ENCODE results near the gene COL20A1. TPM values are rescaled to one million over a fixed set of nuclear protein-coding genes. Genes with fewer than 3 reads are reported as not detected.

The COL20A1 gene
- total RNA-seq, 1 donor from 2014 or later = not detected

DNA sequence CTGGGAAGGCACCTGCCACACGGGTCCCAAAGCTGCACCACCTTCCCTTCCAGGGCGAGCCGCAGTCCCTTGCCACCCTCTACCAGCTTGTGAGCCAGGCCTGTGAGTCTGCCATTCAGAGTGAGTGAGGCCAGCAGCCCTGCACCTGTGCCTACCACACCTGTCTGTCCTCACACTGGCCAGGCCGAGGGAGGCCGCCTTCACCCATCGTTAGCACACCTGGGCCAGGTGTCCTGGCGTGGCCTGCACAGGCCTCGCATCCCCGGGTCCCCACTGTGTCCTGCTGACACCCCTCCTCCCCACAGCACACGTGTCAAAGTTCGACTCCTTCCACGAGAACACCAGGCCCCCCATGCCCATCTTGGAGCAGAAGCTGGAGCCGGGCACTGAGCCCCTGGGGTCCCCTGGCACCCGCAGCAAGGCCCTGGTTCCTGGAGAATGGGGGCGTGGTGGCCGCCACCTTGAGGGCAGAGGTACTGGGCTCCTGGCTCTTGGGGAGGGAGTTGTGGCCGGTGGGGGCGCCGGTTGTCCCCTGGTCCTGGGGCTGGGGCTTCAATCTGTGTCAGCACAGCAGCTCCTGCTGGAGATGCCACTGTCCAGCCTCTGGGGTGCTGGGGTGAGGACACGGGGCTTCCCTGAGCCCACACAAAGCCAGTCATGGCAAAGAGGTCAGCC is 35.2 kb downstream of the COL20A1 start:
- no peak overlapping the region for H3K27ac ChIP-seq (replicated peaks)
- peak; percentile 7 for DNase-seq
- peaks cover 12% of the 10 kb centered on the region for H3K9me3 ChIP-seq (replicated peaks)
- H3K4me1 ChIP-seq = no peaks in the 10 kb centered on the region
- H3K27me3 ChIP-seq (ENCODE audit: low read depth) = peaks cover 70% of the 10 kb centered on the region
- TF ChIP-seq, protein P1, sequence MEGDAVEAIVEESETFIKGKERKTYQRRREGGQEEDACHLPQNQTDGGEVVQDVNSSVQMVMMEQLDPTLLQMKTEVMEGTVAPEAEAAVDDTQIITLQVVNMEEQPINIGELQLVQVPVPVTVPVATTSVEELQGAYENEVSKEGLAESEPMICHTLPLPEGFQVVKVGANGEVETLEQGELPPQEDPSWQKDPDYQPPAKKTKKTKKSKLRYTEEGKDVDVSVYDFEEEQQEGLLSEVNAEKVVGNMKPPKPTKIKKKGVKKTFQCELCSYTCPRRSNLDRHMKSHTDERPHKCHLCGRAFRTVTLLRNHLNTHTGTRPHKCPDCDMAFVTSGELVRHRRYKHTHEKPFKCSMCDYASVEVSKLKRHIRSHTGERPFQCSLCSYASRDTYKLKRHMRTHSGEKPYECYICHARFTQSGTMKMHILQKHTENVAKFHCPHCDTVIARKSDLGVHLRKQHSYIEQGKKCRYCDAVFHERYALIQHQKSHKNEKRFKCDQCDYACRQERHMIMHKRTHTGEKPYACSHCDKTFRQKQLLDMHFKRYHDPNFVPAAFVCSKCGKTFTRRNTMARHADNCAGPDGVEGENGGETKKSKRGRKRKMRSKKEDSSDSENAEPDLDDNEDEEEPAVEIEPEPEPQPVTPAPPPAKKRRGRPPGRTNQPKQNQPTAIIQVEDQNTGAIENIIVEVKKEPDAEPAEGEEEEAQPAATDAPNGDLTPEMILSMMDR (IDR thresholded peaks at IDR 0.05; ENCODE audit: borderline replicate concordance) = no peak
- H3K4me3 ChIP-seq = no peak overlapping the region
- H3K36me3 ChIP-seq = no peaks in the 10 kb centered on the region
- intact Hi-C loops (cut with micrococcal nuclease) = no loop called here

DNA sequence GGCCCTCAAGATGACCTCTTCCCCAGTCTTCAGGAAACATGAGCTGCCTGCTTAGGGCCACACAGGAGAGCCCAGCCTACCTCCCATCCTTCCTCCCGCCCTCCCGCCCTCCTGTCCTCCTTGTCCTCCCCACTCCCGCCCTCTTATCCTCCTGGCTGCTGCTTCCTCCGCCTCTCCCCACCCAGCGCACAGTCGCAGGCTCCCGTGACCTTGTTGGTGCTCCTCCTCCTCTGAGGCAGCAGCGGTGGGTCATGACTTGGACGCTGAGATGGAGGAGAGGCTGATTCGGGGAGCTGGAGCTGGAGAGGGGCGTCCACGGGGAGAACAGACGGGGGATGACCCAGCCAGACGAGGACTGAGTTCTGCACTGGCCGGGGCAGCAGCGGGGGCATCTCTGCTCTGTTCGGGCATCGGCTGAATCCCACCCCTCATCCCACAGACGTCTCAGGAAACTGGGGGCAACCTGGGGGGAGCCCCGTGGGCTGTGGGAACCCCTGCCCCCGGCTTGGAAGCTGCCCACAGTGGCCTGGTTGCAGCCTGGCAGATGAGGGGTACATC is 35.8 kb downstream of the COL20A1 start:
- intact Hi-C loops (cut with micrococcal nuclease) = no loop called here
- H3K27ac ChIP-seq (replicated peaks) = no peak overlapping the region
- H3K27me3 ChIP-seq (ENCODE audit: low read depth) = peaks cover 70% of the 10 kb centered on the region
- H3K4me1 ChIP-seq = no peaks in the 10 kb centered on the region
- peaks cover 12% of the 10 kb centered on the region for H3K9me3 ChIP-seq (replicated peaks)
- H3K36me3 ChIP-seq = no peaks in the 10 kb centered on the region
- peak; percentile 10 for DNase-seq
- TF ChIP-seq, protein P1 (IDR thresholded peaks at IDR 0.05; ENCODE audit: borderline replicate concordance) = no peak
- no peak overlapping the region for H3K4me3 ChIP-seq

DNA sequence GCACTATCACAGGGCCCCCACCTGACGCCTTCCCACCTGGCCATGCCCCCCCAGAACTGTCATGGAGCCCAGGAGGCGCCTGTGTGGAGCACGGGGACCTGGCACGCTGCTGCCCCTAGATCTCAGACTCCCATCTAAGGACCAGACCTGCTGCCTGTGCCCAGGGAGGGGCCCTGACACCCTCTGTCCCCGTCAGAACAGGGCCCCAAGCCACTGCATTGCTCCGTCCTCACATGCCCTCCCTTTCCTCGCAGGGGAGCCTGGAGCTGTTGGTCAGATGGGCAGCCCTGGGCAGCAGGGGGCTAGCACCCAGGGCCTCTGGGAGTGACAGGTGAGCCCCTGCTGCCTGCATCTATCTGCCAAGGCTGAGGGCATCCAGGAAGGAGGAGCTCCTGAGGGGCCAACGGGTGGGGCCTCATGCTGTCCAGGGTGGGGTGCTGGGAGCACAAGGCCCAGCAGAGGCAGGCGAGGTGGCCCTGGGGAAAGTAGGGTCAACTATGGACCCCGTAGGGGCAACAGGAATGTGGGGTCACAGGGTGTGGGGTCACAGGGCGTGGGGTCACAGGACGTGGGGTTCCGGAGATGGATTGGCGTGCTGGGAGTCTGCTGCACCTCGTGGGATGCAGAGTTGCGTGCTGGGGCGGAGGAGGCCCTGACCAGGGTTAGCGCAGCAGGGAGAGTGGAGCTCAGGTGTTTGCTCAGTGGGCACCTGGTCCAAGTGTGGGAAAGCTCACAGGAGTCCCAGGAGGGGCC is 36.5 kb downstream of the COL20A1 start:
- H3K4me3 ChIP-seq = no peak overlapping the region
- peaks cover 12% of the 10 kb centered on the region for H3K9me3 ChIP-seq (replicated peaks)
- intact Hi-C loops (cut with micrococcal nuclease) = no loop called here
- TF ChIP-seq, protein P1 (IDR thresholded peaks at IDR 0.05; ENCODE audit: borderline replicate concordance) = no peak
- no peaks in the 10 kb centered on the region for H3K36me3 ChIP-seq
- H3K27ac ChIP-seq (replicated peaks) = no peak overlapping the region
- H3K4me1 ChIP-seq = no peaks in the 10 kb centered on the region
- H3K27me3 ChIP-seq (ENCODE audit: low read depth) = peaks cover 70% of the 10 kb centered on the region
- peak; percentile 11 for DNase-seq

DNA sequence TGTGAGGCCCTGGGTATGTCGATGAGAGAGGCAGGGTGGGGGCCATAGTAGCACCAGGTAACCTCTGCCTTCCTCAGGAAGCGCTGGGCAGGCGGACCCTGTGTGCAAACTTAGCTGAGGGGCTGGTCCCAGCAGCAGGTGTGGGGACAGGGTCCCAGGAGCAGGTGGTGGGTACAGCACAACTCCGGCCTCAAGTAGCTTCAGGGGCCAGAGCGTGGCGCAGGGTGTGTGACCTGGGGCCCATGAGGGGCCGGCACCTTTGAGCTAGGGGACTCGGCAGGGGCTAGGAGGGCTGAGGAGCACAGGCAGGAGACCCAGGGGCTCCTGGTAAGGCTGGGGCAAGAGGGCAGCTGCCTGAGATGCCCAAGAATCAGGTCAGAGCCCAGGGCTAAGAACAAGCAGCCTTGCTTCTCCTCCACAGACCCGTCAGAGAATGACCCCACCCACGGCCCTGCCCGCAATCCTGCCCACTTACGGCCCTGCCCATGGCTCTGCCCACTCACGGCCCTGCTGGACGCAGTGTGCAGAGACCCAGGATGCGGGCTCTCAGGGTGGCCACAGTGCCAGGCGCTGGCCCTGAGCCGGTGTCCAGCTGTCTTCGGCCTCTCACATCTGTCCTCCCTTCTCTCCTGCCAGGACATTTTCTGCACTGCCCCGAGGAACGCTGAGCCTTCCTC is 37.2 kb downstream of the COL20A1 start:
- TF ChIP-seq, protein P1 (IDR thresholded peaks at IDR 0.05; ENCODE audit: borderline replicate concordance) = no peak
- no peak overlapping the region for H3K27ac ChIP-seq (replicated peaks)

DNA sequence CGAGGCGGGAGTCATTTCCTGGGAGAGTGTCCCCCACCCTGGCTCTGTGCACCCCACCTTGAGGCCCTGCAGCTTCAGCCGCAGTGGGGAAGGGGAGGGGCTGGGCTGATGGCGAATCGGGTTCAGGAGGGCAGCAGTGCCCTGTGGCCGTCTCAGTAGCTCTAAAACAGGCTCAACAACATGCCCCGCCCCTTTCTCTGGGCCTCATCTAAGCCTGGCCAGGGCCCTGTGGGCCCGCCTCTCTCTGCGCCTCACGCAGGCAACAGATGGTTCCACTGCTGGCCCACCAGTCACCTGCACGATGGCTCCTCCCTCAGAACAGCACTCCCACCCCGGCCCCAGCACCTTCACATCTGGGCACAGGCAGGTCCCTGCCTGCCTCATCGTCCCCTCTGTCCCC is 38.0 kb downstream of the COL20A1 start:
- intact Hi-C loops (cut with micrococcal nuclease) = no loop called here
- H3K4me1 ChIP-seq = no peaks in the 10 kb centered on the region
- peaks cover 12% of the 10 kb centered on the region for H3K9me3 ChIP-seq (replicated peaks)
- peaks cover 68% of the 10 kb centered on the region for H3K27me3 ChIP-seq (ENCODE audit: low read depth)
- peak; percentile 9 for DNase-seq
- no peak overlapping the region for H3K27ac ChIP-seq (replicated peaks)
- no peak overlapping the region for H3K4me3 ChIP-seq
- no peaks in the 10 kb centered on the region for H3K36me3 ChIP-seq
- TF ChIP-seq, protein P1 (IDR thresholded peaks at IDR 0.05; ENCODE audit: borderline replicate concordance) = no peak

More for the DNA sequence above, 37.2 kb downstream of the COL20A1 start:
- intact Hi-C loops (cut with micrococcal nuclease) = no loop called here
- H3K27me3 ChIP-seq (ENCODE audit: low read depth) = peaks cover 68% of the 10 kb centered on the region
- H3K4me1 ChIP-seq = no peaks in the 10 kb centered on the region
- H3K4me3 ChIP-seq = no peak overlapping the region
- H3K36me3 ChIP-seq = no peaks in the 10 kb centered on the region
- DNase-seq = peak; percentile 9
- H3K9me3 ChIP-seq (replicated peaks) = peaks cover 12% of the 10 kb centered on the region
